B cell (primary cell): ENCODE results near the gene FAM3D. TPM values are rescaled to one million over a fixed set of nuclear protein-coding genes. Genes with fewer than 3 reads are reported as not detected.

ENCODE experiments used
- ATAC-seq: fragments of 200-7000 bp; cut with Tn5 transposase; one replicate; pipeline ENCODE4 v1.10.0; 2021; ENCODE audit warnings: low read depth, mild to moderate bottlenecking, moderate number of reproducible peaks, moderate library complexity
- CTCF ChIA-PET: fragments of 350-600 bp; sonication (Branson Sonifier 250); formaldehyde crosslinking; loops from one replicate; lab custom pipeline; 2021; ENCODE audit warnings: antibody characterized with exemption, inconsistent platforms; lab: Charles Lee
- POLR2A ChIA-PET: fragments of 350-600 bp; sonication (Branson Sonifier 250); formaldehyde crosslinking; loops from one replicate; lab custom pipeline; 2021; ENCODE audit warnings: antibody characterized with exemption; lab: Charles Lee
- DNase-seq: peaks from one replicate; pipeline ENCODE4 v3.0.0; 2013
- H2AFZ ChIP-seq: 2 replicates; pipeline ENCODE4 v1.6.1; 2012; ENCODE audit warnings: mild to moderate bottlenecking, low read depth, low read length; ENCODE audit not compliant: insufficient read depth, poor library complexity, severe bottlenecking
- H3K27ac ChIP-seq, 2 donors: 1 replicate in 1 of 2; 2 replicates in 1 of 2; pipeline ENCODE4 v1.5.1; 2012 to 2013; ENCODE audit warnings: low read length in 2 of 2, mild to moderate bottlenecking in 2 of 2, moderate library complexity in 1 of 2
- H3K27me3 ChIP-seq, 4 experiments: fragments of 200-600 bp in 1 of 4; sonication (generic) in 1 of 4; replicated peaks in 1 of 4; 1 replicate in 2 of 4; 2 replicates in 2 of 4; pipeline versions ENCODE4 v1.6.1 to v1.7.0; 2013 to 2016; ENCODE audit warnings: low read length in 3 of 4, mild to moderate bottlenecking in 2 of 4, mixed read lengths in 1 of 4, moderate library complexity in 1 of 4; ENCODE audit not compliant: insufficient read depth in 4 of 4, control insufficient read depth in 3 of 4; ENCODE audit errors: control extremely low read depth in 1 of 4
- H3K36me3 ChIP-seq, 2 experiments: replicated peaks in 1 of 2; 1 replicate in 1 of 2; 2 replicates in 1 of 2; pipeline versions ENCODE4 v1.6.1 to v1.7.1; 2013; ENCODE audit warnings: low read length in 1 of 2; ENCODE audit not compliant: insufficient read depth in 2 of 2, control insufficient read depth in 1 of 2; ENCODE audit errors: control extremely low read depth in 1 of 2, extremely low read depth in 1 of 2
- H3K4me1 ChIP-seq, 2 donors: fragments of 200-600 bp in 1 of 2; sonication (generic) in 1 of 2; 1 replicate in 1 of 2; 2 replicates in 1 of 2; pipeline versions ENCODE4 v1.5.1 to v1.6.1; 2013 to 2017; ENCODE audit warnings: low read length in 2 of 2; ENCODE audit not compliant: control insufficient read depth in 2 of 2, insufficient read depth in 2 of 2
- H3K4me2 ChIP-seq: replicated peaks from 2 replicates; pipeline ENCODE3; 2012; ENCODE audit warnings: mild to moderate bottlenecking, low read depth, low read length; ENCODE audit not compliant: poor library complexity, severe bottlenecking
- H3K4me3 ChIP-seq, 5 experiments: fragments of 200-600 bp in 1 of 5; sonication (generic) in 1 of 5; 1 replicate in 3 of 5; 2 replicates in 2 of 5; pipeline versions ENCODE4 v1.5.1 to v1.7.0; 2011 to 2016; ENCODE audit warnings: low read length in 4 of 5, mild to moderate bottlenecking in 4 of 5, low read depth in 2 of 5, control low read depth in 1 of 5, moderate library complexity in 1 of 5; ENCODE audit not compliant: insufficient read depth in 1 of 5; ENCODE audit errors: control extremely low read depth in 1 of 5, extremely low read depth in 1 of 5
- H3K79me2 ChIP-seq: fragments of 200-600 bp; sonication (generic); one replicate; pipeline ENCODE4 v1.6.0; 2016; ENCODE audit warnings: low read length; ENCODE audit not compliant: control insufficient read depth, insufficient read depth
- H3K9ac ChIP-seq: fragments of 200-600 bp; sonication (generic); 2 replicates; pipeline ENCODE4 v1.6.1; 2017; ENCODE audit warnings: mild to moderate bottlenecking, low read length, moderate library complexity
- H3K9me3 ChIP-seq, 3 donors: one replicate each; pipeline versions ENCODE4 v1.6.1 to v1.7.1; 2013; ENCODE audit warnings: low read length in 2 of 3; ENCODE audit not compliant: control insufficient read depth in 2 of 3, insufficient read depth in 1 of 3; ENCODE audit errors: control extremely low read depth in 1 of 3
- H4K20me1 ChIP-seq: 2 replicates; pipeline ENCODE4 v1.6.0; 2012; ENCODE audit warnings: mild to moderate bottlenecking, low read length; ENCODE audit not compliant: insufficient read depth, control insufficient read depth, poor library complexity, severe bottlenecking
- H3K27ac Mint-ChIP-seq: one replicate; pipeline ENCODE4 v1.8.0; 2021; ENCODE audit warnings: mixed read lengths
- H3K27me3 Mint-ChIP-seq: one replicate; pipeline ENCODE4 v1.8.0; 2021; ENCODE audit warnings: mixed read lengths
- H3K4me1 Mint-ChIP-seq: one replicate; pipeline ENCODE4 v1.8.0; 2021; ENCODE audit warnings: mixed read lengths
- H3K4me3 Mint-ChIP-seq: one replicate; pipeline ENCODE4 v1.8.0; 2021; ENCODE audit warnings: mixed read lengths
- H3K9me3 Mint-ChIP-seq: one replicate; pipeline ENCODE4 v1.8.0; 2022; ENCODE audit warnings: mixed read lengths; ENCODE audit not compliant: insufficient read depth
- CTCF ChIP-seq: fragments of 200-600 bp; IDR thresholded peaks from one replicate; pipeline ENCODE4 v1.8.0; 2022; ENCODE audit warnings: antibody characterized with exemption, mild to moderate bottlenecking
- EZH2 ChIP-seq: IDR thresholded peaks from 2 replicates; pipeline ENCODE4 v1.6.1; 2012; ENCODE audit warnings: borderline replicate concordance, low read depth, mild to moderate bottlenecking, moderate library complexity, low read length; ENCODE audit not compliant: insufficient read depth, poor library complexity, severe bottlenecking
- WGBS: methylation state at CpG from one replicate; pipeline ENCODE4 v1.1.5; 2013; ENCODE audit warnings: missing lambda C conversion rate; ENCODE audit not compliant: insufficient coverage; 5-methylcytosine and 5-hydroxymethylcytosine counted together
- intact Hi-C: fragments of 100-400 bp; cut with micrococcal nuclease; formaldehyde crosslinking; loops from one replicate; pipeline ENCODE4 v1.10.0; 2022
- polyA plus RNA-seq: library from polyadenylated mRNA; depleted of rRNA; stranded (reverse); fragments of >200 nt; gene quantifications from 2 replicates; pipeline ENCODE4 v1.2.3, GENCODE V29; 2012
- total RNA-seq, 2 donors: library from RNA; stranded (reverse); fragments of 120-200 nt in 1 of 2; gene quantifications; 1 replicate in 1 of 2; 2 replicates in 1 of 2; pipeline versions ENCODE4 v1.2.3 to v1.2.4, GENCODE V29; 2013 to 2022

Gene FAM3D
- total and polyA plus RNA-seq, 2 donors (not counting 1 experiment from before 2014, with no cell fraction given), result not detected

DNA sequence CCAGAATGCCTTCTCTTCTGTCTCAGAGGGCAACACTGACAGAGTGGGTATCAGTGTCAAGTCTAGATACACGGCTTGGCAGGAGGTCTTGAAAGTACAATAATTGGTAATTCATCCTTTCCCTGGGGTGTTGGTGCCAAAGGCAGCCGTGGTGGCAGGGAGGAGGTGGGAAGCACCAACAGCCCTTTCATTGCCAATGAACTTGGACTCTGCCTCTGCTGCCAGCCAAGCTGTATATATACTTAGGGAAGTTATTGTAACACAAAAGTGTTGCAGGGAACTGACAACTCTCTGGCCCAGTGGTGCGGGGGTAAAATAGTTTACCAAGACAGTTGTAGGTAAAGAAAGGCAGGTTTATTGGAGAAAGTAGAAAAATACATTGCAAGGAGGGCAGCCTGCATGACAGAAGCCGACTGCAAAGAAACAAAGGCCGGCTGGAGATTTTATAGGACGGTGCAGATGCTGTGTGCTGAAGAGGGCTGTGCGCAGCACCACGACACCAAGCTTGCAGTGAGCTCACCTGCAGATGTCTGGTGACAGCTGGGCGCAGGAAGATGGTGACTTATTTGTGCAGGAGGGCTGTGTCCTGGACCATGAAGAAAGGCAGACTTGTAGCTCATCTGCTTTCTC, 4.0 kb upstream of the FAM3D start:
- CTCF ChIA-PET, result no interaction called here
- no peak overlapping the region for H3K27ac ChIP-seq
- H3K27me3 Mint-ChIP-seq, result peaks cover 3% of the 10 kb centered on the region
- TF ChIP-seq CTCF (no peak), EZH2 (no peak)
- intact Hi-C loops, result no loop called here
- H3K27me3 ChIP-seq, result peaks cover 0 to 2% (median 0%) of the 10 kb centered on the region in 4 experiments
- no peak for DNase-seq
- 63% methylated on average over 6 of the region's 9 CpGs for WGBS
- ATAC-seq, result no peak
- H3K36me3 ChIP-seq, result no peaks in the 10 kb centered on the region
- no peak overlapping the region for H3K9ac ChIP-seq
- no peaks in the 10 kb centered on the region for H4K20me1 ChIP-seq
- POLR2A ChIA-PET, result no interaction called here
- H3K9me3 Mint-ChIP-seq, result no peaks in the 10 kb centered on the region
- peaks cover 0 to 5% (median 0%) of the 10 kb centered on the region in 3 donors for H3K9me3 ChIP-seq
- H3K4me1 Mint-ChIP-seq, result no peaks in the 10 kb centered on the region
- H3K4me1 ChIP-seq, result no peaks in the 10 kb centered on the region
- H3K4me3 ChIP-seq, result no peak overlapping the region
- H3K4me3 Mint-ChIP-seq, result no peak overlapping the region
- H3K27ac Mint-ChIP-seq, result no peak overlapping the region
- no peaks in the 10 kb centered on the region for H3K79me2 ChIP-seq
- no peak overlapping the region for H2AFZ ChIP-seq
- no peak overlapping the region for H3K4me2 ChIP-seq

DNA sequence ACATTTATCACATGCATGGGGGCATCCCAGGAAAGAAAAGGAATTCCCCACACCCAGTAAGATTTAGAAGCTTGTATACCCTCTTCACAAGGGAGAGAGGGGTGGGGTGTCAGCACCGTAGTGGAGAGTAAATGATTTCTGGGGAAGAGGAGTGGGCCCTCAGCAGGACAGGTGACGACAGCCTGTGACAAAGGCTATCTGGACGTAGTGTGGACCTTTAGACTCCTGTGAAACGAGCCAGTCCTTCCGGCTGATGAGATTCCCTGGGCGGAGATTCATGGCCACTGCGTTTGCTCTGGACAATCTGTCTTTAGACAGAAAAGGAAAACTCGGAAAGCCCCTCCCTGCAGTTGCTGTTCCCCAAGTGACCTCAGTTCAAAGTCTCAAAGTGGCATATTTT, 1.7 kb upstream of the FAM3D start:
- Mint-ChIP-seq H3K27ac (no peak overlapping the region), H3K4me3 (no peak overlapping the region), H3K27me3 (peaks cover 3% of the 10 kb centered on the region), H3K4me1 (no peaks in the 10 kb centered on the region), H3K9me3 (no peaks in the 10 kb centered on the region)
- H3K4me1 ChIP-seq, result no peaks in the 10 kb centered on the region
- no peaks in the 10 kb centered on the region for H4K20me1 ChIP-seq
- ATAC-seq (no peak), DNase-seq (no peak)
- peaks cover 0 to 2% (median 0%) of the 10 kb centered on the region in 4 experiments for H3K27me3 ChIP-seq
- ChIA-PET POLR2A (no interaction called here), CTCF (no interaction called here)
- peaks cover 0 to 5% (median 0%) of the 10 kb centered on the region in 3 donors for H3K9me3 ChIP-seq
- no peaks in the 10 kb centered on the region for H3K36me3 ChIP-seq
- TF ChIP-seq EZH2, result no peak
- no peak for TF ChIP-seq CTCF
- H2AFZ ChIP-seq, result no peak overlapping the region
- H3K4me2 ChIP-seq, result no peak overlapping the region
- no peak overlapping the region for H3K9ac ChIP-seq
- intact Hi-C loops, result no loop called here
- H3K4me3 ChIP-seq, result no peak overlapping the region
- 87% methylated on average over 7 of the region's 8 CpGs for WGBS
- no peak overlapping the region for H3K27ac ChIP-seq
- H3K79me2 ChIP-seq, result no peaks in the 10 kb centered on the region
